Stimulated activated CD8-positive, alpha-beta memory T cell treated with anti-CD3 and anti-CD28 coated beads, Interleukin-7, amount 100 ng/mL, for 1 hour (primary cell): ENCODE results near the gene OR5AN1.
"Not testable (repeated sequence)": the region's sequence is repeated elsewhere in the genome, so short reads cannot be mapped to it uniquely, and the experiment has no call there.

Experiments used
- DNase-seq, 2 donors: peaks; one replicate each; pipeline ENCODE4 v3.0.0-alpha.2; 2020; ENCODE audit warnings: low read depth in 2 of 2

Gene OR5AN1, protein sequence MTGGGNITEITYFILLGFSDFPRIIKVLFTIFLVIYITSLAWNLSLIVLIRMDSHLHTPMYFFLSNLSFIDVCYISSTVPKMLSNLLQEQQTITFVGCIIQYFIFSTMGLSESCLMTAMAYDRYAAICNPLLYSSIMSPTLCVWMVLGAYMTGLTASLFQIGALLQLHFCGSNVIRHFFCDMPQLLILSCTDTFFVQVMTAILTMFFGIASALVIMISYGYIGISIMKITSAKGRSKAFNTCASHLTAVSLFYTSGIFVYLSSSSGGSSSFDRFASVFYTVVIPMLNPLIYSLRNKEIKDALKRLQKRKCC

DNA sequence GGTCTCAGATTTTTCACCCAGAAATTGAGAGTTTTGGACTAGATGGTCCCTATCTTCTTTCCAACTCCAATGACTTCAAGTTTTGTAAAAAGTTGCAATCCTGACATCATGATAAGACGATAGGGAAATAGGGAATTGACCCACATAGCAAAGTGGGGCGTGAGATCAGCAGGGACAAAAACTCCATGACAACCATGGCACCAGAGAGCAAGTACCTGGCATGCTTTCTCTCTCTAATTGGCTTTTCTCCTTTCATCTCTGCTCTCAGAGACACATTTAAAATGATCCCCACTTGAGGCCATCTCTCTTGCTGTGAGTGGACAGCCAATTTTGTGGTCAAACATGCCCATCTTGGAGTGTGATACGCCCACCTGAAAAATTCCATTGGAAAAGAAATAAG is at the start of gene OR5AN1:
Gene OR5AN1 (plus strand): TSS at position 301 of the 400 bp plus-strand sequence. CDS start 5,564 bp downstream, outside the sequence.
- DNase-seq = no peak

DNA sequence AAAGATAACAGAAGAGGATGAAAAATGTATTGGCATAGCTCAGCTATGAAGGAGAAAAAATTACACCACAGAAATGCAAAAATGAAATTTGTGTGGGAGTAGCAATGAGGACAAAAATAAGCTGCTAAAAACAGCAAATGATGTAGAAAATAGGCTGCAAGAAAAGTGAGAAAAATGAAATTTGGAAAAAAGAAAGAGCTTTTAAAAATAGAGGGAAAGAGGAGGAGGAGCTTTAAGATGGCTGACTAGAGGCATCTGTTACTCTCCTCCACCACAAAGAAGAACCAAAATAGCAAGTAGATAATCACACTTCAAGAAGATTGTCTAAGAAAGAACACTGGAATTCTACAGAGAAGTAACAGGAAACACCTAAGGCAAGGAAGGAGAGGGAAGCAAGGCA is 23.7 kb upstream of the OR5AN1 start:
- no peak for DNase-seq

DNA sequence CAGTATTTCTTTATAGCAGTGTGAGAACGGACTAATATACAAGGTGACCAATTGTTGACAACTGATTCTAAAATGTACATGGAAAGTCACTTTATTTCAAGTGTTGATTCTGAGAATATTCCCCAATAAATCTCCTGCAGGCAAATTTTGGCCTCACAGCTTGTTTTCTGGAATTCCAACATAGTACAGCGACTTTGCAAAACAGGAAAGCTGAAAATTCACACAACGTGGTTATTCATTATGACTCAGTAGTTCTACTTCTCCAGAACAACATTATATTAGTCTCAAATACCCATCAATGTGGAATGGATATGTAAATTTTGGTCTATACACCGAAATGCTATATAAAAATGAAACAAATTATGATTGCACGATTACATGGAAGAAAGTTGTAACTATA is 22.5 kb upstream of the OR5AN1 start:
- DNase-seq = no peak

DNA sequence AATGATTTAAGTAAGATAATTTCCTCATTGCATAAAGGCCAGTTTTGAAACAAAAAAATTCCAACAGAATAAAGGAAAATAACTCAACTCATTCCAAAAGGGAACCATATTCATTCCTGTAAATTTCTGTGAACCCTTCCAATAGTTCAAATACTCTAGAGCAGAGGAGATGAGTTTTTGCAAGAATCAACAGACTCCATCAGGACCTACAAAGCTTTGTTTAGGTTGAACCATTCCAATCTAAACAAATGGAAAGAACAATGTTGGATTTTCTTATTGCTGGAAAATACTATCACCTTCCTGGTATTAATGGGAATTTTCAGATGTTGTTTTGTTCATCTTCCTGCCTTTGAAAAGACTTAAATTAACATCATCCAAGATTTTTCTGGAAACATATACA is 21.8 kb upstream of the OR5AN1 start:
- no peak for DNase-seq

DNA sequence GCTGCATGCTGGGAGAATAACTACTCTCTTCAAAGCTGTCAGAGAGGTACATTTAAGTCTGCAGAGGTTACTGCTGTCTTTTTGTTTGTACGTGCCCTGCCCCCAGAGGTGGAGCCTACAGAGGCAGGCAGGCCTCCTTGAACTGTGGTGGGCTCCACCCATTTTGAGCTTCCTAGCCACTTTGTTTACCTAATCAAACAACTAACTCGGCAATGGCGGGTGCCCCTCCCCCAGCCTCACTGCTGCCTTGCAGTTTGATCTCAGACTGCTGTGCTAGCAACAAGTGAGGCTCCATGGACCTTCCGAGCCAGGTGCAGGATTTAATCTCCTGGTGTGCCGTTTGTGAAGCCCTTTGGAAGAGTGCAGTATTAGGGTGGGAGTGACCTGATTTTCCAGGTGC is 9.0 kb upstream of the OR5AN1 start:
- not testable (repeated sequence) for DNase-seq

DNA sequence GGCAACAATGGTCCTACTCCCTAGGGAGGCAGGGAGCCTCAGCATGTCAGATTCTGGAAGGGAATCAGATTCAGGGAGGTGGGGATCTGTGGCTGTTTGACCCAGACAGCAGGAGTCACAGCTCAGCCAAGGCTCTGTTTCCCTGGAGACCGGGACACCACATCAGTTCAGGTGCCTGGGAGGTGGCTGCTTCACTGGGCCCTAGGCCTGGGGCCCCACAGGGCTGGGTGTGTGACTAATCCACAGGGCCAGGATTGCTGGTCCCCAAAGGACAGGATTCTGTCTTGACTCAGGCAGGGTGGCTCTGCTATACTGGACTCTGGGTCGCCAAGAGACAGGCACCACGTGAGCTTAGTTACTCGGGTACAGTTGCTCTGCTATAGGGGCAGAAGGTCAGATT is 3.5 kb upstream of the OR5AN1 start:
- no peak for DNase-seq

DNA sequence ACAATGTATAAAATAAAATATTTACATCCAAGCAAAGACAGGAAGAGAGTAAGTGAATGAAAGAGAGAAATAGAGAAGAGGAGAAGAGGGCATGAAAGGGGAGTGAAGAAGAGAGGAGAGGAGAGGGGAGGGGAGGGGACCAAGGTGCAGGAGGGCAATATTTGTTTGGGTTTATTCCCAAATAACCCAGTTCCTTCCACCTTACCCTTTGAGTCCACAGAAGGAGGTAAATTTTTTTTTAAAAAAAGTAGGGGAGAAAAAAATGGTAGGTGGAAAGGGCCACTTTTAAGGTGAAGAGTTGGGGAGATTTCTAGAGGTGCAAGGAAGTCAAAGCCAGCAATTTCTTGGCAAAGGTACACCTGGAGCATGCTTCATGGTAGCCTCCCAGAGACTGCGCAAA is 2.1 kb upstream of the OR5AN1 start:
- no peak for DNase-seq

DNA sequence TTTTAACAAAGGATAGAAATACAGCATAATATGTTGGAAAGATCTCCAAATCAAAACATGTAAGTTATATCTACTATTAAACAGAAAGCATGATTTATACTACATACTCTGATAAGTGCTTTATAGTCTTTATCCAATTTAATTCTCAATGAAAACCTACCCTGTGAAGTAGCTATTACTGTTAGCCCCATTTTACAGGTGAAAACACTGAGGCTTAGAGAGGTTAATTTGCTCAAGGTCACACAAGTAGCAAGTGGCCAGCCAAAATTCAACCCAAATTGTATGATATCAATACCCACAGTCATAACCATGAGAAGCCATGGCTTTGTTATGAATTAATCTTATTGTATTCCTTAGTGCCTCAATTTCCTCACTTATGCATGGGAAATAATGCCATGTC is 675 bp upstream of the OR5AN1 start:
- no peak for DNase-seq

DNA sequence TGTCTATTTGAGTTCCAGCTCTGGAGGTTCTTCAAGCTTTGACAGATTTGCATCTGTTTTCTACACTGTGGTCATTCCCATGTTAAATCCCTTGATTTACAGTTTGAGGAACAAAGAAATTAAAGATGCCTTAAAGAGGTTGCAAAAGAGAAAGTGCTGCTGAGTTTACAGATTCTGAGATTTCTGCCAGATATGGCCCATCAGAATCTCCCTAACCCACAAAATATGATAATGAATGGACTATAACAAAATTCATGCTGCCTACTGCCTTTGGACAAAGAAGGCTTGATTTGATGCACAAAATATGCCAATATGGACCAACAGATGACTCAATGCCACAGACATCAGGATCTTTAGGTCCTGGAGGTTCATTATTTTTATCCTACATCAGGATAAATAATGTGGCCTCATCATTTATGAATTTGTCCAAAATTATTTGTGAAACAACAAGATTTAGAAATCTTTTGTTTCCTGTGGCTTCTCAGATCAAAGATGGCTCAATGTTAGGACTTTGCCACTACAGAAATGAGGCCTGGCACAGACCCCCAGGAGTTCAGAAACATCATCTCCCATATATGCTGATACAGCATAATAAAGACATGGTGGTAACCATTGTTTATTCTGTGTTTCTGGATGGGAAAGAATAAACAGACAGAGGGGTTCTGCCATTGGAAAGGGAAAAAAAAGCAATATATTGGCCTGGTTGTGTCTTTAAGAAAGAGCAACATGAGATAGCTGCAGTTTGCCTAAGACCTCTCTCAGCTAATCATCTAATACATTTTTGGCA is 6.7 kb downstream of the OR5AN1 start:
- DNase-seq = no peak

DNA sequence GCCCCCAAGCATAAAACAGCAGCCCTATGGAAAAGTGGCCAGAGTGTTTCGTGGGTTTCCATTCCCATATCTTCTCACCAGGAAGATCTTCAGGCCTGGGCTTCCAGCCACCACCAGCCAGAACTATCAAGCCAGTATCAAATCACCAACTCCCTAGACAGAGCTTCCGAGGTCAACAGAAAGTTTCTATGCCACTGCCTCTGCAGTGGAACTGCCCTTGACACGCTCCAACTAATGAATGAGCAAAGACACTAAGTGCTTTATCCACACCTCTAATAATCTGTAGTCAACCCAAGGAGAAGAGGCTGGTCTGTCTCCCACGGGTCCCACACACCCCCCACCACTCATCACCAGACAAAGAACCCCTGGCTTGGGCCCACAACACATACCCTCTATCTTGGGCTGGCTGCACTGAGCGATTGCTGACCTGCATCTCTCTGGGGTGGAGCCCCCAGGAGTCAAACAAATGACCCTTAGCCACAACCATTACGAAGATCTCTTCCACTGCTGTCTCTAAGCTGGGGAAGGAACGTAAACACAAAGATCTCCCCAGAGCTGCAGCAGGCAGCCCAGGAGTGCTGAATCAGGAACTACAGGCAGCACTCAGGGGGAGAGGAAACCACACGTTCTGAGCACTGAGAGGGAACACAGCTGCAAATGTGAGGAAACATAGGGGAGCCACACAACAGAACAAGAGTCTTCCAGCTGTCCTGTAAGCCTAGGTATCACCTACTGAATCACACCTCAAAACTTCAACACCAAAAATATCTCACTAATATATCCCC is 9.7 kb downstream of the OR5AN1 start:
- no peak for DNase-seq

DNA sequence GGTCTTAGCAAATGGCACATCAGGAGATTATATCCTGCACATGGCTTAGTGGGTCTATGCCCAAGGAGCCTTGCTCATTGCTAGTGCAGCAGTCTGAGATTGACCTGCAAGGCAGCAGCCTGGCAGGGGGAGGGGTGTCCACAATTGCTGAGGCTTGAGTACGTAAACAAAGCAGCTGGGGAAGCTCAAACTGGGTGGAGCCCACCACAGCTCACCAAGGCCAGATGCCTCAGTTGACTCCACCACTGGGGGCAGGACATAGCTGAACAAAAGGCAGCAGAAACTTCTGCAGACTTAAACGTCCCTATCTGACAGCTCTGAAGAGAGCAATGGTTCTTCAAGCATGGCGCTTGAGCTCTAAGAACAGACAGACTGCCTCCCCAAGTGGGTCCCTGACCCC is 13.6 kb downstream of the OR5AN1 start:
- not testable (repeated sequence) for DNase-seq

DNA sequence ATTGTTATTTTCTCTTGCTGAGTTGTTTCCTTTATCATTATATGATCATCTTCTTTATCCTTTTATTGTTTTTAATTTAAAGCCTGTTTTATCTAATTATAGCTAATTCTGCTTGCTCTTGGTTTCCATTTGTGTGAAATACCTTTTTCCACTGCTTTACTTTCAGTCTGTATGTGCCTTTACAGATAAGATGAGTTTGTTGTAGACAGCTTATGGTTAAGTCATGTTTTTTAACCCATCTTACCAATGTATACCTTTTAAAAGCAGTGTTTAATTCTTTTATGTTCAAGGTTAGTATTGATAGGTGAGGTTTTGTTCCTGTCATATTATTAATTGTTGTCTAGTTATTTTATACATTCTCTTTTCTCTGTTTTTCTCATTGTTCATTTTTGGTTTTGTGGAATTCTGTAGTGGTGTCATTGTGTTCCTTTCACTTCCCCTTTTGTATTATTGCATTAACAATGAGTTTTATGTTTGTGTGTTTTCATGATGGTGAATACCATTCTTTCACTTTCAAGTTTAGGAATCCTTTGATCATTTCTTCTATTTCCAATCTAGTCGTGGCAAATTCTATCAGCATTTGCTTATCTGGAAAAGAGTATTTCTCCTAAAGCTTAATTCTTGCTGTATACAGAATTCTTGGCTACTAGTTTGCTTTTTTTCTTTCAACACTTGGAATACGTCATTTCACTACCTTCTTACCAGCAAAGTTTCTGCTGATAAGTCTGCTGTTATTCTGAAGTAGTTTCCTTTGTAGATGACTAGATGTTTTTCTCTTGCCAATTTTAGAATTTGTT is 21.8 kb downstream of the OR5AN1 start:
- no peak for DNase-seq

DNA sequence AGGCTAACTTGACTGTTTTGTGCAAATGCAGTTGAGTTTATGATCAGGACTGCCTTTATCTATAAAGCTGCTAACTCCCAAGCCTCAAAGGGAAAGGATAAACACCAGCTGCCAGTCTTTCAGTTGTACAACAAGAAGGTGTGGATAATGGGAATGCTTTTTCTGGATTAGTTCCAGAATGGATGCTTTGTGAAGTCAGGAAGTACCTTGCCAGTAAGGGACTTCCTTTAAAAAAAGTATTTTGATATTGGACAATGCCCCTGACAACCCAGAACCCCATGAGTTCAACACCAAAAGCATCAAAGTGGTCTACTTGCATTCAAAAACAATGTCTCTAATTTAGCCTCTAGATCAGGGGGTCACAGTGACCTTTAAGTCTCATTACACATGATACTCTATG is 35.5 kb downstream of the OR5AN1 start:
- no peak for DNase-seq

DNA sequence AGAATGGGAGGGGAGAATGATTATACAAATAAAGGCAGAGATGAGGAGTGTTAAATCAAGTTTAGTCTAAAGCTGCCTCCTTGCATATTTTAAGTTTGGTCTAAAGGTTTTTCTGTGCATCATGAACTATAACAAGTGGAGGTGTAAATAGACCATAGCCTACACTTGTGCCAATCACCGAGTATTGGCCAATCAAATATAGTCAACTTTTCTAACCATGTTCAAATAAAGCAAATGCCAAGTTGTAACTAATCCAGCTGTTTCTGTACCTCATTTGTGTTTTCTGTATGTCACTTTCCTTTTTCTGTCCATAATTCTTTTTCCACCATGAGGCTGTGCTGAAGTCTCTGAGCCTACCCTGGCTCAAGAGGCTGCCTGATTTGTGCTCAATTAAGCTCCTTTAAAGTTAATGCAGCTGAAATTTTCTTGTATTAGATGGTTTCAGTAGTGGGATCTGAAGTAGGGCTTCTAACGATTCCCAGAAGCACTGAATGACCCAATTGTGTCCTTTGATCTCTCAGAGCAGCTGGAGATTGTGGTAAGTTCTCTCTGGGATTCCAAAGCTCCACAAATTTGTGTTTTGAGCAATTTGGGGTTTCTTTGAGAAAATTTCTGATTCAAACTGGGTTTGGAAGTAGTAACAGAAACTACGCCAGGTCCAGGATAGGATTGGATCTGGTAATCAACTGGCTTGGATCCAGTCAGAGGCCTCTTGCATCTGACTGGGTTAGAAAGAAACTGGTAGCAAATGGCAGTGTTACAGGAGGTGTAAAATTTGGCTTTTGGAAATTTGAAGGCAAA is 42.0 kb downstream of the OR5AN1 start:
- no peak for DNase-seq

DNA sequence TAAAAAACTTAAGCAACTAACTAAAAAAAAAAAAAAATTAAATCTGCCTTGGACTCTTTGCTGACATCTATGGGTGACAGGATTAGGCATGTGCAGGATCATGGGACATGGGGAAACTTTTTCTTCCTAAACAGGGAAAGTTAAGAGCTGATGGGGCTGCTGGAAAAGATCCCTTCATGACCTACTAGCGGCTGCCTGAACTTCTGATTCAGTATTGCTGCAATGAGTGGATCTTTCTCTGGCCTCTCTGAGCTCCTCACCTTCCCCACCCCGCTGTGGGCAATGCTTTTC is 42.5 kb downstream of the OR5AN1 start:
- DNase-seq = no peak

DNA sequence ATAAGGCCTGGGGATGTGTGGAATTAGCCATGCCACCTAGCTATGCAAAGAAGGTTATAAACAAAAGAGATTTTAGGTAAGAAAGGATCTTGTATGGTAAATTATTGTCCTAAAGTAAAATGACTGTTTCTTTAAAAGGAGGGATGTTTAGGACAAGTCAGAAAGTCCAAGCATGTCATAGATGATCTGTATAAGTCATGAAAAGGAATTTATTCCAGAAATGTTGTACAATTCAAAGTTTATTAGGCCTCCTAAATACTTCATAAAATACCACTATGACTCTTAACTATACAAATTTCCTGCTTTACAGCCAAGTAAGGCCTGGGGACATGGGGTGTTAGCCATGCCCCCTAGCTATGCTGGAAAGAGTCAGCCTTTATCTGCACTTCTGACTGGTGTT is 44.9 kb downstream of the OR5AN1 start:
- no peak for DNase-seq

DNA sequence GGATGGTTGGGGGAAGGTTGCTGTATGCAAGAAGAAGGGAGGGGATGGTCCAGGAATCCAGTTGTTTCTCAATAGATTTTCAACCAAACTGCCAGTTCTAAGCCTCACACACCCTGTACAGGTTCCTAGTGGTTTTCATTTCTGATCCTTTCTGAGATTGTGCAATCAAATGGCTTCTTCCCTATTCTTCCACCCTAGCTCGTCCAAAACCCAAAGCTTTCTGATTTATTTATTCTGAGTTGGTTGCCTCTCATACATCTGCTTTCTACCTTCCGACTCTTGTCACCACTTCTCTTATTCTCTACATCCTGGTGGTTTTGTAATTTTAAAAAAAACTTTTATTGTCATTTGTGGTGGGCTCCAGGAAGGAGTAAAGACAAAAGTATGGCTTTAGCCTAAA is 55.0 kb downstream of the OR5AN1 start:
- no peak for DNase-seq

DNA sequence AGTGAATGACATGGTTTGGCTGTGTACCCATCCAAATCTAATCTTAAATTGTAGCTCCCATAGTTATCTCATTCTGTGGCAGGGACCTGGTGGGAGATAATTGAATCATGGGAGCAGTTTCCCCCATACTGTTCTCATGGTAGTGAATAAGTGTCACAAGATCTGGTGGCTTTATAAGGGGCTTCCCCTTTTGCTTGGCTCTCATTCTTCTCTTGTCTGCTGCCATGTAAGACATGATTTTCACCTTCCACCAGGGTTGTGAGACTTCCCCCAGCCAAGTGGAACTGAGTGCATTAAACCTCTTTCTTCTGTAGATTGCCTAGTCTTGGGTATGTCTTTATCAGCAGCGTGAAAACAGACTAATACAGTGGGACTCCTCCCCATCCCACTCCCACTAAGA is 56.4 kb downstream of the OR5AN1 start:
- no peak for DNase-seq

DNA sequence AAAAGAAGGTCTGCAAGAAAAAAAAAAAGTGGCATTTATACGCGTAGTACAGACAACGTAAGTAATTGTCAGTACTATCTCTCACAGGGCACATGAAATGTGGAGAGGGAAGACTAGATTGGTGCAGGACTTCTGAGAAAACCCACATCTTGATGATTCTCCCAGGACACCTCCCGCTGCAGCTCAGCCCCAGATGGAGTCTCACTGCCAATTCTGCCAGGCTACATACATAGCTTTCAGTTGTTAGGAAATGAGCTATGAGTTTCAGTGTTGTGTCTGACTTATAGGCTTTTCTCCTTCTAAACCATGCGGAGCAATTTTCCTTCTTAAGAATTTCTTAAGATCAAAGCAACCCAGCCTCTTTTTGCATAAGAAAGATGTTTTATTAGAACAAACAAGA is 57.9 kb downstream of the OR5AN1 start:
- DNase-seq = no peak

DNA sequence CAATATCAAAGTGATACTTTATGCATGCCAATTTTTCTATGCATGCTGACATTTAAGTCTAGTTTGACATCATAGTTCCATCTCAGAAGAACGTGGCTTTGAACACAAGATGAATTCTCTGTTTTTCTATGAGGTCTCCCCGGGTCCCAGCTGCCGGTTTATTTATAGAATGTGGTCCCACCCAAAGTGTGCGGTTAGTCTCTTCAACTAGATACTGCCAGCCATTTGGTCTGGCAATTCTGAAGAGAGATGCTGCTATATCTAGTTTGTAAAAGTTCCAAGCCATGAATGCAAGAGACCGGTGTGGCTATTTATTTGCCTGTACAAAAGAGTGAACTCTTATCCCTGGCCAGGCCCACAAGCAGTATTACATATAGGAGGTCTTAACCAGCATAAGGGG is 58.3 kb downstream of the OR5AN1 start:
- no peak for DNase-seq

DNA sequence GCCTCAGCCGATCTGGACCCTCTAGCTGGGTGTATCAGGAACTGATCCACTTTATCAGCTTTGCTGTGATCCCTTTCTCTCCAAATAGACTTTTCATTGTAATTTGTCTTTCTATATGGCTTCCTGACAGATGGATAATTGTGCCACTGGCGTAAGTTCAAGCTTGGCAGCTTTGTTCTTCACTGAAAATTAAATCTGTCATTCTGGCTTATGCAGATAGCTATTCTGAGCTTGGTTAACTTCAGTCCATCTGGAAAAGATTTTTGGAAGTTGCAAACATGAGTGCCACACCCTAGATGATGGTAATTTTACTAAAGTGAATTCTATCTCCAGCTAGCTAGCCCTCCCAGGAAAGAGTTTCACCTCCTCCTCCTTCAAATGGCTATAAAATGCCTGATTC is 59.5 kb downstream of the OR5AN1 start:
- no peak for DNase-seq
